OCI-LY1 (cell line): ENCODE results near the gene JAKMIP2.

Experiments
- H2AFZ ChIP-seq: fragments of 200-600 bp; sonication (generic), shearing (Covaris generic); 2 replicates; pipeline ENCODE4 v1.6.0; 2014; ENCODE audit warnings: antibody characterized with exemption, mild to moderate bottlenecking, low read length
- H3F3A ChIP-seq: fragments of 200-600 bp; sonication (generic), shearing (Covaris generic); 2 replicates; pipeline ENCODE4 v1.6.0; 2014; ENCODE audit warnings: mild to moderate bottlenecking, antibody characterized with exemption, low read length, moderate library complexity; ENCODE audit not compliant: insufficient read depth
- H3K27ac ChIP-seq: fragments of 200-600 bp; sonication (generic); 2 replicates; pipeline ENCODE4 v1.5.1; 2014; ENCODE audit warnings: low read length, mixed run types, mild to moderate bottlenecking, low read depth; ENCODE audit not compliant: poor library complexity, severe bottlenecking
- H3K27me3 ChIP-seq: fragments of 200-600 bp; sonication (generic); 2 replicates; pipeline ENCODE4 v1.6.0; 2014; ENCODE audit warnings: antibody characterized with exemption, mild to moderate bottlenecking, low read length, moderate library complexity; ENCODE audit not compliant: insufficient read depth
- H3K36me3 ChIP-seq: fragments of 200-600 bp; sonication (generic); 2 replicates; pipeline ENCODE4 v1.6.1; 2014; ENCODE audit warnings: mild to moderate bottlenecking, antibody characterized with exemption, low read length, moderate library complexity, mixed read lengths; ENCODE audit not compliant: insufficient read depth
- H3K4me1 ChIP-seq: fragments of 200-600 bp; sonication (generic); 2 replicates; pipeline ENCODE4 v1.5.1; 2014; ENCODE audit warnings: mild to moderate bottlenecking, low read length, moderate library complexity; ENCODE audit not compliant: insufficient read depth, severe bottlenecking
- H3K4me2 ChIP-seq: fragments of 200-600 bp; sonication (generic), shearing (Covaris generic); 2 replicates; pipeline ENCODE4 v1.6.1; 2014; ENCODE audit warnings: low read length
- H3K4me3 ChIP-seq: fragments of 200-600 bp; sonication (generic); 2 replicates; pipeline ENCODE4 v1.5.1; 2014; ENCODE audit warnings: low read length, low read depth, mild to moderate bottlenecking, mixed read lengths; ENCODE audit not compliant: poor library complexity, severe bottlenecking
- H3K79me2 ChIP-seq: fragments of 200-600 bp; shearing (Covaris generic); 2 replicates; pipeline ENCODE4 v1.6.1; 2016; ENCODE audit warnings: mixed run types, low read length, mixed read lengths; ENCODE audit not compliant: insufficient read depth
- H3K9ac ChIP-seq: fragments of 200-600 bp; sonication (generic), shearing (Covaris generic); 2 replicates; pipeline ENCODE4 v1.6.1; 2014; ENCODE audit warnings: mild to moderate bottlenecking, low read length, mixed read lengths
- H3K9me2 ChIP-seq: fragments of 200-600 bp; sonication (generic), shearing (Covaris generic); 2 replicates; pipeline ENCODE4 v1.6.1; 2014; ENCODE audit warnings: low read depth, mild to moderate bottlenecking, low read length, mixed read lengths
- H3K9me3 ChIP-seq: fragments of 200-600 bp; shearing (Covaris generic); 2 replicates; pipeline ENCODE4 v1.6.1; 2014; ENCODE audit warnings: low read length, mixed read lengths
- H4K20me1 ChIP-seq: fragments of 200-600 bp; sonication (generic), shearing (Covaris generic); 2 replicates; pipeline ENCODE4 v1.6.0; 2016; ENCODE audit warnings: mild to moderate bottlenecking, low read length; ENCODE audit not compliant: insufficient read depth
- CTCF ChIP-seq: fragments of 200-600 bp; sonication (generic), shearing (Covaris generic); IDR thresholded peaks from 2 replicates; pipeline ENCODE4 v1.5.1; 2017; ENCODE audit warnings: mild to moderate bottlenecking, antibody characterized with exemption, low read length, moderate library complexity, mixed read lengths
- EZH2 ChIP-seq: fragments of 200-600 bp; sonication (generic), shearing (Covaris generic); IDR thresholded peaks from 2 replicates; pipeline ENCODE4 v1.8.0; 2017; ENCODE audit warnings: borderline replicate concordance, mixed run types, mild to moderate bottlenecking, antibody characterized with exemption, low read length, moderate library complexity, mixed read lengths

Gene JAKMIP2

GRCh38 chr5:147610798-147611197 lies 171.7 kb downstream of the JAKMIP2 start:
- Histone ChIP-seq H3K79me2 (no peaks in the 10 kb centered on the region), H3K9me2 (no peaks in the 10 kb centered on the region), H3K27me3 (no peaks in the 10 kb centered on the region), H3K4me2 (no peak overlapping the region), H3K9me3 (no peaks in the 10 kb centered on the region), H3K36me3 (no peaks in the 10 kb centered on the region), H2AFZ (no peak overlapping the region), H3K4me1 (no peaks in the 10 kb centered on the region), H3K4me3 (no peak overlapping the region), H3K9ac (no peak overlapping the region), H4K20me1 (no peaks in the 10 kb centered on the region), H3F3A (no peaks in the 10 kb centered on the region), H3K27ac (no peak overlapping the region)
- TF ChIP-seq EZH2, result no peak
- TF ChIP-seq CTCF, result no peak

- no peak overlapping the region for H3K27ac ChIP-seq
- no peak overlapping the region for H3K4me3 ChIP-seq
- TF ChIP-seq CTCF (no peak), EZH2 (no peak)
- H3K36me3 ChIP-seq, result no peaks in the 10 kb centered on the region
- H3K79me2 ChIP-seq, result no peaks in the 10 kb centered on the region
- H2AFZ ChIP-seq, result no peak overlapping the region
- no peaks in the 10 kb centered on the region for H3F3A ChIP-seq
- no peaks in the 10 kb centered on the region for H3K9me2 ChIP-seq
- H3K27me3 ChIP-seq, result no peaks in the 10 kb centered on the region
- H3K9ac ChIP-seq, result no peak overlapping the region
- no peaks in the 10 kb centered on the region for H3K9me3 ChIP-seq
- no peaks in the 10 kb centered on the region for H4K20me1 ChIP-seq
- H3K4me1 ChIP-seq, result no peaks in the 10 kb centered on the region
- no peak overlapping the region for H3K4me2 ChIP-seq
These were observed 180.9 kb downstream of the JAKMIP2 start for GRCh38 chr5:147601652-147602051.

- H3K9ac ChIP-seq, result no peak overlapping the region
- H3K27me3 ChIP-seq, result no peaks in the 10 kb centered on the region
- TF ChIP-seq CTCF (no peak), EZH2 (no peak)
- H3F3A ChIP-seq, result no peaks in the 10 kb centered on the region
- H2AFZ ChIP-seq, result no peak overlapping the region
- H3K4me2 ChIP-seq, result no peak overlapping the region
- H3K9me3 ChIP-seq, result no peaks in the 10 kb centered on the region
- H3K36me3 ChIP-seq, result no peaks in the 10 kb centered on the region
- H3K79me2 ChIP-seq, result no peaks in the 10 kb centered on the region
- no peaks in the 10 kb centered on the region for H4K20me1 ChIP-seq
- no peaks in the 10 kb centered on the region for H3K9me2 ChIP-seq
- no peak overlapping the region for H3K27ac ChIP-seq
- H3K4me1 ChIP-seq, result no peaks in the 10 kb centered on the region
- no peak overlapping the region for H3K4me3 ChIP-seq
These were observed 191.4 kb downstream of the JAKMIP2 start for GRCh38 chr5:147591120-147591519.
